Duodenal mucosa (tissue), 2 donors: ENCODE data around the gene ADSS2.
"Not testable (repeated sequence)": the region's sequence is repeated elsewhere in the genome, so short reads cannot be mapped to it uniquely, and the experiment has no call there.

Experiments
- H3K27ac ChIP-seq: one replicate; pipeline ENCODE4 v1.7.0; 2013; ENCODE audit warnings: low read depth, low read length
- H3K27me3 ChIP-seq, 2 donors: one replicate each; pipeline ENCODE4 v1.7.0; 2013; ENCODE audit warnings: low read length in 2 of 2, control low read depth in 1 of 2; ENCODE audit not compliant: insufficient read depth in 2 of 2, control insufficient read depth in 1 of 2
- H3K36me3 ChIP-seq, 2 donors: one replicate each; pipeline ENCODE4 v1.7.0; 2013; ENCODE audit warnings: low read length in 2 of 2, control low read depth in 1 of 2; ENCODE audit not compliant: insufficient read depth in 2 of 2, control insufficient read depth in 1 of 2
- H3K4me1 ChIP-seq, 2 donors: one replicate each; pipeline ENCODE4 v1.7.0; 2013; ENCODE audit warnings: low read length in 2 of 2, control low read depth in 1 of 2; ENCODE audit not compliant: insufficient read depth in 2 of 2, control insufficient read depth in 1 of 2
- H3K4me3 ChIP-seq, 2 donors: one replicate each; pipeline ENCODE4 v1.7.0; 2013; ENCODE audit warnings: low read length in 2 of 2, low read depth in 1 of 2
- H3K9ac ChIP-seq, 2 donors: one replicate each; pipeline ENCODE4 v1.7.0; 2013; ENCODE audit warnings: low read length in 2 of 2, low read depth in 1 of 2
- H3K9me3 ChIP-seq, 2 donors: one replicate each; pipeline ENCODE4 v1.7.0; 2013; ENCODE audit warnings: low read length in 2 of 2, control low read depth in 1 of 2; ENCODE audit not compliant: control insufficient read depth in 1 of 2

Gene ADSS2

DNA sequence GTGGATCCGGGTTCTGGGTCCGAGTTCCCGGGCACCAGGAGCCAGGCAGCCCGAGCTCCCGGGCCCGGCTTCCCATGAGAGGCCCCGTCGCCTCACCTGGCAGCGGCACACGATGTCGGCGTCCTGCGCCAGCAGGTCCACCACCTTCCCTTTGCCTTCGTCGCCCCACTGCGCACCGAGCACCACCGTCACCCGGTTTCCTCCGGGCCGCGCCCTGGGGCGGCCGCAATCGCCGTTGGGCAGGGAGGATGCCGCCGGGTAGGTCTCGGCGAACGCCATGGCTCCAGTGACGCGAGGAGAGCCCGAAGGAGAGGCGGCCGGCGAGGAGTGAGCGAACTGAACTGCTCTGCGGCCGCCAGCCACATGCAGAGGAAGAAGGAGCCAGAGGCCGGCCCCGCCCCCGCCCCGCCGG, at the start of gene ADSS2:
Gene ADSS2, minus strand, starts transcription at position 371 of the 412 bp plus-strand sequence. Its CDS starts 92 bp downstream, at position 279.
- Histone ChIP-seq H3K9me3 (no peaks in the 10 kb centered on the region), H3K9ac (peak within 1 kb of the TSS; percentile 88 to 96), H3K36me3 (no peaks in the 10 kb centered on the region), H3K4me3 (peak within 1 kb of the TSS; percentile 84 to 92), H3K27me3 (no peaks in the 10 kb centered on the region), H3K27ac (peak within 1 kb of the TSS; percentile 95), H3K4me1 (peaks cover 19 to 36% of the 10 kb centered on the region in 2 donors)

DNA sequence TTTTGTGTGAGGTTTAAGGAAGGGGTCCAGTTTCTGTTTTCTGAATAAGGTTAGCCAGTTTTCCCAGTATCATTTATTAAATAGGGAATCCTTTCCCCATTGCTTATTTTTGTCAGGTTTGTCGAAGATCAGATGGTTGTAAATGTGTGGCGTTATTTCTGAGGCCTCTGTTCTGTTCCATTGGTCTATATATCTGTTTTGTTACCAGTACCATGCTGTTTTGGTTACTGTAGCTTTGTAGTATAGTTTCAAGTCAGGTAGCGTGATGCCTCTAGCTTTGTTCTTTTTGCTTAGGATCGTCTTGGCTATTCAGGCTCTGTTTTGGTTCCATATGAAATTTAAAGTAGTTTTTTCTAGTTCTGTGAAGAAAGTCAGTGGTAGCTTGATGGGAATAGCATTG, 48.8 kb upstream of the ADSS2 start:
- H3K27me3 ChIP-seq, H3K4me3 ChIP-seq, H3K27ac ChIP-seq, H3K36me3 ChIP-seq, H3K9ac ChIP-seq, H3K4me1 ChIP-seq, H3K9me3 ChIP-seq: not testable (repeated sequence)

DNA sequence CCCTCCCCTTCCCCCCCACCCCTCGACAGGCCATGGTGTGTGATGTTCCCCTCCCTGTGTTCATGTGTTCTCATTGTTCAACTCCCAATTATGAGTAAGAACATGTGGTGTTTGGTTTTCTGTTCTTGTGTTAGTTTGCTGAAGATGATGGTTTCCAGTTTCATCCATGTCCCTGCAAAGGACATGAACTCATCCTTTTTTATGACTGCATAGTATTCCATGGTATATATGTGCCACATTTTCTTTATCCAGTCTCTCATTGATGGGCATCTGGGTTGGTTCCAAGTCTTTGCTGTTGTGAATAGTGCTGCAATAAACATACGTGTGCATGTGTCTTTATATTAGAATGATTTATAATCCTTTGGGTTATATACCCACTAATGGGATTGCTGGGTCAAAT, 47.8 kb upstream of the ADSS2 start:
- H3K9ac ChIP-seq, H3K4me1 ChIP-seq, H3K4me3 ChIP-seq, H3K36me3 ChIP-seq, H3K9me3 ChIP-seq, H3K27ac ChIP-seq, H3K27me3 ChIP-seq: not testable (repeated sequence)

DNA sequence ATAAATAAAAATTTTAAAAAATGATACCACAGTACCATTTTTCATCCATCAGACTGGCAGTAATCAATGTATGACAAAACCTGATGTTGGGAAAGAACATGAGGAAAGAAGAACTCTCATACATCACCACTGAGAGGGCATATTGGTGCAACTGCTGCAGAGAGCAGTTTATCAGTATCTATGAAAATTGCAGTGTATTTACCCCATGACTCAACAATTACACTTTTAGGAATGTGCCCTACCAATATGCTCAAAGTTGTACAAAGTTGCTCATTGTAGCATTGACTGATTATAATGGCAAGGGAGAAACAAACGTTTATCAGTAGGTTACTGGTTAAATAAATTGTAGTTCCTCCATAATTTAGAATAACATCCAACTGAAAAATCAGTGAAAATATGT, 46.1 kb upstream of the ADSS2 start:
- no peak overlapping the region for H3K4me3 ChIP-seq
- no peaks in the 10 kb centered on the region for H3K4me1 ChIP-seq
- H3K9me3 ChIP-seq = no peaks in the 10 kb centered on the region
- H3K9ac ChIP-seq = no peak overlapping the region
- H3K27me3 ChIP-seq = no peaks in the 10 kb centered on the region
- no peak overlapping the region for H3K27ac ChIP-seq
- no peaks in the 10 kb centered on the region for H3K36me3 ChIP-seq

DNA sequence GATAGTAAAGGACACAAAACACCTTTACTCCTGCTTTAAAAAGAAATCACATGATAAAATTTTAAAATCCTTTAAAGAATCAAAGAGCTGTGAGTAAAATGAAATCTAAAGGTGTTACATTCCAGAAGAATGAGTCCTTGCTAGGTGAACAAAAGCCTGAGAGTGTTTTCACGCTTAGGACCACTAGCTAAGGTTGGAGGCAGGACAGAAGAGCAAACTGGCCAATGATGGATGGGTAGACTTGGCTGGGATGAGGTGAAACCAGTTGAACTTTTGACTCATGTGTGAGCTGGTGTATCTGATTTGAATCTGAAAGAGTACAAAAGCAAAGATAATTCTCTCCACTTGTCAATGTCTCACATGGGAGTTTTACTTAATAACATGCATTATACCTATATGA, 44.5 kb upstream of the ADSS2 start:
- Histone ChIP-seq H3K9ac (no peak overlapping the region), H3K4me1 (no peaks in the 10 kb centered on the region), H3K27ac (no peak overlapping the region), H3K27me3 (no peaks in the 10 kb centered on the region), H3K36me3 (no peaks in the 10 kb centered on the region), H3K9me3 (no peaks in the 10 kb centered on the region), H3K4me3 (no peak overlapping the region)

DNA sequence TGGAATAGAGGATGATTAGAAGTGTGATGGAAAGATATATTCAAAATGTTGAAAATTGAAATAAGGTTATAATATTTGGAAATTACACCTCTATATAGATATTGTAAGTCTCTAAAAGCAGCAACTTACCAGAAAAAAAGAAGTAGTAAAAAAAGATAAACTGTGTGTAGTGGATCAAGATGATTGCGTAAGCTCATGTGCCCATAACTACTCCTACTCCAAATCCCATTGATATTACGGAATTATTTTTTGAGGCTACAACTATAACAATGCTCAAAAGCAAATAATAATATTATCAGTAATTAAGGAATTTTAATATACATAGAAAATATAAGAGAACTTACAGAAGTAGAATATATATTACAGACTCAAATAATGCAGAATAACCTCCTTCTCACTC, 42.9 kb upstream of the ADSS2 start:
- no peaks in the 10 kb centered on the region for H3K4me1 ChIP-seq
- H3K36me3 ChIP-seq = no peaks in the 10 kb centered on the region
- no peak overlapping the region for H3K4me3 ChIP-seq
- H3K9ac ChIP-seq = no peak overlapping the region
- H3K27ac ChIP-seq = no peak overlapping the region
- H3K9me3 ChIP-seq = no peaks in the 10 kb centered on the region
- no peaks in the 10 kb centered on the region for H3K27me3 ChIP-seq

DNA sequence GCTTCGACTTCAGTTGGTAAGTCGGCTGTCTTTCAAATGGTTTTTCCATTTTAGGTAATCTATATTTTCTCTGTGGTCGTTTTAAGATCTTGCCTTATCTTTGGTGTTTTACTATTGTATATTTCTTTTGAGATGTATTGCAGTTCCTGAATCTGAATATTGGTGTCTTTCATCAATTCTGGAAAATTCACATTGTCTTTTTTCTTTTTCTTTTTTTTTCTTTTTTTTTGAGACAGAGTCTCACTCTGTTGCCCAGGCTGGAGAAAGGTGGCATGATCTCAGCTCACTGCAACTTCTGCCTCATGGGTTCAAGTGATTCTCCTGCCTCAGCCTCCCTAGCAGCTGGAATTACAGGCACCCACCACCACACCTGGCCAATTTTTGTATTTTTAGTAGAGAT, 33.3 kb upstream of the ADSS2 start:
- not testable (repeated sequence) for H3K9ac ChIP-seq, H3K27me3 ChIP-seq, H3K27ac ChIP-seq, H3K36me3 ChIP-seq, H3K9me3 ChIP-seq, H3K4me1 ChIP-seq, H3K4me3 ChIP-seq

DNA sequence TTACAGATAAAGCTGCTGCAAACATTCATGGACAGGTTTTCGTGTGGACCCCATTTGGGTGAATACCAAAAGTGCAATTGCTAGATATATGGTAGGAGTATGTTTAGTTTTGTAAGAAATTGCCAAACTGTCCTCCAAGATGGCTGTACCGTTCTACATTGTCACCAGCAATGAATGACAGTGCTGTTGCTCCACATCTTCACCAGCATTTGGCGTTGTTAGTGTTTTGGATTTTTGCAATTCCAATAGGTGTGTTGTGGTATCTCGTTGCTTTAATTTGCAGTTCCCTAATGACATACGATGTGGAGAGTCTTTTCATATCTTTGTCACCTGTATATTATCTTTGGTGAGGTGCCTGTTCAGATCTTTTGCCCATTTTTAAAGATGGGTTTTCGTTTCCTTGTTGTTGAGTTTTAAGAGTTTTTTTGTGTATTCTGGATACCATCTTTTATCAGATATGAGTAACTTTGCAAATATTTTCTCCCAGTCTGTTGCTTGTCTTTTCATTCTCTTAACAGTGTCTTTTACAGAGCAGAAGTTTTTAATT, 21.4 kb upstream of the ADSS2 start:
- H3K4me3 ChIP-seq = no peak overlapping the region
- no peaks in the 10 kb centered on the region for H3K27me3 ChIP-seq
- H3K36me3 ChIP-seq = no peaks in the 10 kb centered on the region
- H3K4me1 ChIP-seq = no peaks in the 10 kb centered on the region
- H3K9ac ChIP-seq = no peak overlapping the region
- H3K9me3 ChIP-seq = no peaks in the 10 kb centered on the region
- no peak overlapping the region for H3K27ac ChIP-seq

DNA sequence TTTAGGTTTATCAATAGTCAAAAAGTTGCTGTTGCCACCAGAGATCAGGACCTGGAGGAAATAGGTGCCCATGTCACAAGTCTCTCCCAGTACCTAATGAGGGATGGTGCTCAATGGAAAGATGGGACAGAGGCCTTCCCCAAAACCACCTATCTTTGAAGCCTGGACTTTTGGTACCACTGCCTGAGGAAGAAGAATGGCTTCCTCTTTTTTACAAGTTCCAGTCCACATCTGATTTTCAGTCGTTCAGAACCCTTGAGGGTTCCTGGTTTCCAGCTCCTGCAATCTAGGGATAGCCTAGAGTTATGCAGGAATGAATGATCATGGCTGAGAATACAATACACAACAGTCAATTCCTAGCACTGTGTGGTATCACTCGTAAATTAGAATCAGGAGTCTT, 15.0 kb upstream of the ADSS2 start:
- Histone ChIP-seq H3K9ac (no peak overlapping the region), H3K4me1 (no peaks in the 10 kb centered on the region), H3K9me3 (no peaks in the 10 kb centered on the region), H3K36me3 (no peaks in the 10 kb centered on the region), H3K4me3 (no peak overlapping the region), H3K27ac (no peak overlapping the region), H3K27me3 (no peaks in the 10 kb centered on the region)

DNA sequence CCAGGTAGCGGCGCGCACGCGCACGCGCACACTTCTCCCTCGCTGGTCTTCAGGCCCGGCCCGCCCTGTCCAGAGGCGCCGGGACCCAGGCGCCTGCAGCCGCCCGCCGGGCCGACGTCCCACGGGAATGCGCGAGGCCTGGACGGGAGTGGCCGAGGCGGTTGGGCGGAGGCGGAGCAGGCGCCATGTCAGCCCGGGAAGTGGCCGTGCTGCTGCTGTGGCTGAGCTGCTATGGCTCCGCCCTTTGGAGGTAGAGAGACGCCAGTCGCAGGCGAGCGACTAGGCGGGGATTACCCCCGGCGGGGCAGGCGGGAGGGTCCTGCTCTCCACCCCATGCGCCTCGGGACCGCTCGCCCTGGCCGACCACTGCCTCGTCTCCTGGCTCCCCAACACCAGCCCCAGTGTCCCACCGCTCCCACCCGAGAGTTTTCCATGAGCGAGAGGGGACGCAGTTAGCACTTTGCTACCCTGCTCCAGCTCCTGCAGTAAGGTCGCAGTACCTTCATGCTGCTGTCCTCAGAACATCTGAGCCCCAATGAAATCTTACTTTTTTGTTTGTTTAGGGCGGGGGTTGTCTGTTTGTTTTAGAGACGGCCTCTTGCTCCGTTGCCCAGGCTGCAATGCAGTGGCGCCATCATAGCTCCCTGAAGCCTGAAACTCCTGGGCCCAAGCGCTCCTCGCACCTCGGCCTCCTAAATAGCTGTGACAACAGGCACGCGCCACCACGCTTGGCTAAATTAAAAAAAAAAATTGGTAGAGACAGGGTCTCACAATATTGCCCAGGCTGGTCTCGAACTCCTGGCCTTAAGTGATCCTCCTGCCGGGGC, 9.7 kb upstream of the ADSS2 start, which contains the start of gene CATSPERE:
Gene CATSPERE, plus strand, starts transcription at position 29 of the 827 bp plus-strand sequence. Its CDS starts 157 bp downstream, at position 186.
- Histone ChIP-seq H3K36me3 (no peaks in the 10 kb centered on the region), H3K27ac (peak within 1 kb of the TSS; percentile 79), H3K27me3 (no peaks in the 10 kb centered on the region), H3K4me1 (peaks cover 0 to 6% of the 10 kb centered on the region in 2 donors), H3K9ac (peak within 1 kb of the TSS; percentile 63 to 81), H3K9me3 (no peaks in the 10 kb centered on the region), H3K4me3 (peak within 1 kb of the TSS; percentile 73 to 82)
